Stimulated activated CD8-positive, alpha-beta memory T cell treated with anti-CD3 and anti-CD28 coated beads, Interleukin-4, amount 100 ng/mL, for 4 hours (primary cell): ENCODE results near the gene STEAP1.
"Not testable (repeated sequence)": the region's sequence is repeated elsewhere in the genome, so short reads cannot be mapped to it uniquely, and the experiment has no call there.

Experiments
- DNase-seq, 2 donors: peaks; one replicate each; pipeline ENCODE4 v3.0.0-alpha.2; 2020; ENCODE audit warnings: low read depth in 2 of 2, low spot score in 1 of 2

Gene STEAP1

DNA sequence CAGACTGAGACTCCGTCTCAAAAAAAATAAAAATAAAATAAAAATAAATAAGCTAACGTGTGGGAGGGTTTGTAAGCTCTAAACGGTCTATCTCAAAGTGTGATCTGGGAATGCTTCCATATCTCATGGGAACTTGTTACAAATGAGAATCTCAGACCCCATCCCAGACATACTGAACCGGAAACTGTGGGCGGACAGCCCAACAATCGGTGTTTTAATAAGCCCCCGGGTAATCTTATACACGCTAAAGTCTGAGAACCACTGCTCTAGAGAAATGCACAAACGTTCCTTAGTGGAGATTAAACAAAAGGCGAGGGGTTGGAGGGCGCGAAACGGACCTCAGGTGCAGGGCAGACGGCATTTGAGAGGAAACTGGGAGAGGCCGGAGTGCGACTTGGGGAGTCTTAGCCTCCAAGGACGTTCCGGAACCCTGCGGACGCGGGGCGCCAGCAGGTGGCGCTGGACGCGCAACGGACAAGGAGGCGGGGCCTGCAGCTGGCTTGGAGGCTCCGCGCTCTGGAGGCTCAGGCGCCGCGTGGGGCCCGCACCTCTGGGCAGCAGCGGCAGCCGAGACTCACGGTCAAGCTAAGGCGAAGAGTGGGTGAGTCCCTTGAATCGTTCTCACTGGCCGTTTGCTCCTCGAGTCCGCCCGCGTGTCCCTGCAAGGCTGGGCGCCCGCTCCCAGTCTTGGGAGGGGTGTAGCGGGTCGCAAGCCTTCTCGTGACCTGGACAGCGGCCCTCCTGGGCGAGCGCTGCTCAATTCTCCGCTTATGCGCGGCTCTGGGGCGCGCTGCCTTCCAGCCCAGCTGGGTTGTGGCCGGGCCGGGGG is at the start of gene STEAP1:
STEAP1 (plus strand) TSS at position 527 of the 829 bp plus-strand sequence. CDS start 5,320 bp downstream, outside the sequence.
- peak; percentile 59 to 74 for DNase-seq

DNA sequence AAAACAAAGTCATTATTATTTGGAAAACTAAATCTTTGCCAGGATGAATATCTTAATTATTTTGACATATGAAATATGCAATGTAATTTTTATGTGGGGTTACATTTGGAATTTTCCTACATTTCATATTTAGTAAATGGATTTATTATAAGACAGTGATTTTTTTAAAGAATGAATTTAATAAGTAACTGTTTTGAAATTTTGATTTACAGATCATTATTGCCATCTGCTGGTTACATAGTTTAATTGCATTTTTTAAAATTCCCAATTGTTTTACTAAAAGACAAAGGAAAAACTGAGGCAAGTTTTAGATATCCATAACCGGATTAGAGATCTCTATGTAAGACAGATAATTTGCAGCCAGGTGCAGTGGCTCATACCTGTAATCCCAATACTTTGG is 39.3 kb upstream of the STEAP1 start:
- DNase-seq, result not testable (repeated sequence)

DNA sequence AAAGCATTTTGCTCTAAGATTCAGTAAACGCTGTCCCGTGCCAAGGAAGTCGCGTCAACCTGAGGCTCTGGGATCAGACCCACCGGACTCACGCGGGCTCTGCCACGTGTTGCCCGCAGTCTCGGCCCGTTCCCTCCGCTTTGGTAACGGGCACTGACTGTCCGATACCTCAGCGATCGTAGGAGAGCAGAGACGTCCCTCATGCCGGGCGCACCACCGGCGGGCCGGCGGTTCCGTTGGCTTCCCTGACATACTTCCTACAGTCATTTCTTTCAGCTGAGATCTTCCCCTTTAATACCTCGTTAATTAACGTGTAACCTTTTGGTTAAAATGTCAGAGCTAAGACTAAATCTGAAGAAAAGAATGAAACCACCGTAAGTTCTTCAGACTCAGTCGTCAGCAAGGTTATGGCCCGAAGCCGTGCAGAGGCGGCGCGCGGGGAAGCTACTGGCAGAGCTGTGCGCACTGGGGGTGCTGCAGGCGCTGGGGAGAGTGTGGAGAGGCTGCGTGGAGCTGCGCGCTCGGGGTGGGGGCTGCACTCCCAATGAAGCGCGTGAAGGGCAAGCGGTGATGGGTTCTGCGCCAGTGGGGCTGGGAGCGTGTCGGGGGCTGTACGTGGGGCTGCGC is 35.6 kb upstream of the STEAP1 start:
- not testable (repeated sequence) for DNase-seq

DNA sequence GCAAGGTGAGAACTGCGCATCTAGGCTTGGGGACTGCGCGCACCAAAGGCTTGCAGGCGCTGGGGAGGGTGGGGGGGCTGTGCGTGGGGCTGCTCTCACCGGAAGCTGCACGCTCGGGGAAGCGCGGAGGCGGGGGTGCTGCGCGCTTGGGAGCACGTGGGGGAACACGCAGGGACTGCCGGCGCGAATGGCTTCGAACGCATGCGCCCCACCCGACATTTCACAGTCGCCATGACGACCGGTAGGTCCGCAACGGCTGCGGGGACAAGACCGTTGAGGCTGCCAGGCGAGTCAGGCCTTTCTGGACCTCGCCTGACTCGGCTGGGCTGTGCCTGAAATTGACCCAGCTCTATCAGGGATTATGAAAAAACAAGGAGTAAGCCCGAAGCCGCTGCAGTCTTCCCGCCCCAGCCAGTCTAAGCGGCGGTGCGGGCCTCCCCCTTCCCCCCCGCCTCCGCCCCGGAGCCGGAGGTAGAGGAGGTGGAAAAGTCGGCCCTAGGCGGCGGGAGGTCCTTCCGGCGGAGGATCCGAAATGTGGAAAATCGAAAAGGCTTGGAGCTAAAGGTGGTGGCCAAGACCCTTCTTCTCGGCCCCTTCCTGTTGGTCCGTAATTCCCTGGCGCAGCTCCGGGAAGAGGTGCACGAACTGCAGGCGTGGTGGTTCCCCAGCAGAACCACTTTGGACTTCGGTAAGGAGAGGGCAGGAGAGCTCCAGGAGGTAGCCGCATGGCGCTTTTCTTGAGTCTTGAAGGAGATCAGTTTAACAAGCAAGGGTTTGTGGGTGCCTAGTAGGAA is 34.9 kb upstream of the STEAP1 start:
- DNase-seq, result peak in 1 of 2 donors; percentile 4

DNA sequence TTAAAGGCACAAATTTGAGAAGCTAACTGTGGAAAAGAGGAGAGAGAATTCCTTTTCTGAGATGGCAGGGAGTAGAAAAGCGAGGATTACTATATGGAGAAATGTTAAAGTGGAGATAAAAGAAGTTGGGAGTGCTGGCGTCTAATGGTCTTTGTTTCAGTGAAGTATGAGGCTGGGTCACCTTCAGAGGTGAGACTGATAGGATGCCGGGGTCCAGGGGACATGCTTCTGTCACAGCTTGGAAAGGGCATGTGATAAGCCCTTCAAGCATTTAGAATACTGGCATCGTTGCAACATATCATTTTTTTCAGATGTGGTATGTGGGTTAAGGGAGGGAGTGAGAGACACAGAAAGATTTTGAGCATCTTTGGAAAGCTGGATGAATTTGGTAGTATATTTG is 34.1 kb upstream of the STEAP1 start:
- DNase-seq, result not testable (repeated sequence)

DNA sequence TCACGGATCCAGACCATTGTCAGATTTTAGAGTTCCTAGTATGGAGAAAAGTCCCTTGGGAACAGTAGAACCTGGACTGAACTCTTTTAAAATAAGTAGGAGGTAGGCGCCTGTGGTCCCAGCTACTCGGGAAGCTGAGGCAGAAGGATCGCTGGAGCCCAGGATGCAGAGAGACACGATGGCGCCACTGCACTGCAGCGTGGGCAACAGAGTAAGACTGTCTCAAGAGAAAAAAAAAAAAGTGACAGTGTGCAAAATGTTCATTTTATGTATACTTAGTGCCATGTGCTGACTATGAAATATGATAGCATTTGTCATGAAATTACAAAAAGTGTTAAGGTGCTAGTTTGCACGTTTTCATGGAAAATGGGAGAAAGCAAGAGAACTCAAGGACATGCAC is 22.5 kb upstream of the STEAP1 start:
- DNase-seq, result not testable (repeated sequence)

DNA sequence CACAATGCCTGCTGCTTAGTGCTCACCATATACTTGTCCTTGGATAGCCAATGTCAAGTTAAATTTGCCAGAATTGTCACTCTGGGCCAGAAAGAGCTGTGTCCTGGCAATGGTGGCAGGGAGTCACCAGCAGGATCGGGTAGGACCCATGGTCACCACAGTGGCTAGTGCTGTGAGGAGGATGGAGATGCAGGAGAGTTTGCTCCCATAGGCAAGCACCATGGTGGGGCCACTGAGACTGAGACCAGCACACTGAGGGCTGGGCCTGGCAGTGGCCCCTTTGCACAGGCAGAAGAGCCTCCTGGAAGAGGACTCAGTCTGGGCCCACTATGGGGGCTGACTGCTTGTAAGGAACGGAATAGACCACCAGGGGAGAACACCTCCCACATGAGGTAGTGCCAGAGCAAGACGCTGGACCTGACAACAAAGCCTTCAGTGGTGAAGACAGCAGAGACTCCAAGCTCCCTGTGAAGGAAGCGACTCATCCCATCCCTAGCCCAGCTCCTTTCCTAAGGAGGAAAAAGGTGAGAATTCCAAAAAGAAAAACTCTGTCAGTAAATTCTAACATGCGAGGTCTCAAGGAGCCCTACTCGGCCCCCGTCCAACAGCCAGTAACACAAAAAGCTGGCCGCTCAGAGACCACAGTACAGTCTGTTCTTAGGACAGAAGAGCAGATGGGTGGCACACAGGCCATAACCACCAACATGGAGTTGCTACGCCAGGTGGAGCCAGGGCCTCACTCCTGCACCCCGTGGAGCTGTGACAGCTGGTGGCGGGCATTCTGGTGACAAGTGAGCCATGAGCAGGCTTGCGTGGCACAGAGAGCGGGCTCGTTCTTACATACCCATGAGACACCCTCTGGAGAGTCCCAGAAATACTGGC is 6.9 kb upstream of the STEAP1 start:
- DNase-seq, result not testable (repeated sequence)

DNA sequence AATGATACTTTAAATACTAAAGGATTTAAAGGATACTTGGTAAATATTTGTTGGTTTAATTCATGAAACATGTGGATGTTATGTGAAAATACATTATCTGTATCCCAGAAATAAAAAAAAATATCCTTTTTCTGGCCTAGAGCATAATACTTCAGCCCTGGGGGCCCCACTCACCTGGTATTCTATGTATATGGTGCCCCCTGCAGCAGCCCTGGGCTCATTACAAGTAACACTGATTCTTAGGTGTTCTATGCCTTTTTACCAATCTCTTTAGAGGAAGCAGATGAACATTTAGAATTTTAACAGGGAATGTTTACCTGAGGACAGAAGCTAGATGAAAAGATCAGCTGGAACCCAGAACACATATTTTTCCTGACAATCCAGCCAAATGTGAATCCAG is 4.8 kb upstream of the STEAP1 start:
- not testable (repeated sequence) for DNase-seq

DNA sequence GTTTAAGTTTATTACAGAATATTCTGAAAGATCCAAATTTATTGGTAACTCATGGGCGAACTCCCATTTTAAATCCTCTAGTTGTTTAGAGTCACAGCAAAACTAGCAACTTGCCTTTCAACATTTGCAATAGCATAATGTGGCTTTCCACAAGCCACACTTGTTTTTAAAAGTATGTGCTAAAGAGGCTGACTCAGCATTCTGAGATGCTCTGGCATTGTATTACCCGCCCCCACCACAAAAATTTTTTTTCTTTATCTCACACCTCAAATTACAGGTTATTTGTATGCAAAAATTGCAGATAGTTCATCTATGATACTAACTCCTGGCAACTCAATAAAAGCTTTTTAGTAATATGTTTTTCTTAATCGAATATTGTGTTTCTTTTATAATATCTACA is 2.4 kb upstream of the STEAP1 start:
- not testable (repeated sequence) for DNase-seq

DNA sequence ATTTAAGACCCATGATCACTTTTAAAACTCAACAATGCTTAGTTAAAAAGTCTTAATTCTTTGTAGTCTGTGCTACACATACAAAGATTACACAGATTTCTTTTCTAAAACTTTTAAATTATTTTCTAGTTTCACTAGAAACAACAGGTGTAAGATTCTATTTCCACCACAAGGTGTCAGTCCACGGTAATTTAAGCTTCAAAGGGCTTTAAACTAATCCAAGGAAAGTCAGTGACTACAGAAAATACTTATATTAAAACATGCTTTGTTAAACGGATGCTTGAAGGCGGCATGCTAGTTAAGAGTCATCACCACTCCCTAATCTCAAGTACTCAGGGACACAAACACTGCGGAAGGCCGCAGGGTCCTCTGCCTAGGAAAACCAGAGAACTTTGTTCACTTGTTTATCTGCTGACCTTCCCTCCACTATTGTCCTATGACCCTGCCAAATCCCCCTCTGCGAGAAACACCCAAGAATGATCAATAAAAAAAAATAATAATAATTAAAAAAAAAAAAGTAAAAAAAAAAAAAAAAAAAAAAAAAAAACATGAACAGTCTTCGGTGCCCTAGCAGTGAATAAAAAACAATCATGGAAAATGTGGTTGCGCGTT is 1.5 kb upstream of the STEAP1 start:
- DNase-seq, result not testable (repeated sequence)

DNA sequence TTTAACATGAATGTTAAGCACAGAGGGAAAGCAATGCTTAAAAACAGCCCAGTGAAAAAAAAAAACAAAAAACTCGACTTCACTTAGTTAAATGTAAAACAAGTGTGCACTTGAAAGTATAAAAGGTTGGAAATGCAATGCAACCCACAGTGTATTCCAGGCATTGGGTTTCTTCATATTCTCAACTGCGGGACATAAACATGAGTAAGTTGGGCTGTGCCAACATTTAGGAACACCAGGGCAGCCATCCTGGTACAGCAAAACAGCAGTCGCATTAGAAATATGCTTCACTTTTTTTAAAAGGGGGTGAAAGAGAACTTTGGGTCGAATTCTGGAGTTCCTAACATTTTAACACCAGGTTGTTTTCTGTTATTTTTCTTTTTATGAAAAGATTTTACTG is 937 bp downstream of the STEAP1 start:
- no peak for DNase-seq

DNA sequence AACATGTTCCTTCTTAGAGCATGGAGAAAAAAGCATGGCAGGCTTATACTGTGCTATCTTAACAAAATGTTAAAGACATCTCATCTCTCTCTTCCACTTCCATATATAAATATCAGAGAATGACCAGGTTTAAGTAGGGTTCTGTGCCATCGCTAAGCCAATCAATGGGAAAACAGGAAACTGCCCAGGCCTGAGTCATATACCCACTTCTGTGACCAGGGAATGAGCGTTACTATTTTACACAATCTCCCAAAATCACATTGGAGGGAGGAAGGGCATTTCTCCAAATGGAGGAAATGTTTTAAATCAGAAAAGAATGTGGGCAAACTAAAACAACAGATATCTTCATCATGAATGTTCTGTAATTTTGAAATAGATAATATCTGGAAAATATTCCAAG is 3.1 kb downstream of the STEAP1 start:
- DNase-seq, result not testable (repeated sequence)

DNA sequence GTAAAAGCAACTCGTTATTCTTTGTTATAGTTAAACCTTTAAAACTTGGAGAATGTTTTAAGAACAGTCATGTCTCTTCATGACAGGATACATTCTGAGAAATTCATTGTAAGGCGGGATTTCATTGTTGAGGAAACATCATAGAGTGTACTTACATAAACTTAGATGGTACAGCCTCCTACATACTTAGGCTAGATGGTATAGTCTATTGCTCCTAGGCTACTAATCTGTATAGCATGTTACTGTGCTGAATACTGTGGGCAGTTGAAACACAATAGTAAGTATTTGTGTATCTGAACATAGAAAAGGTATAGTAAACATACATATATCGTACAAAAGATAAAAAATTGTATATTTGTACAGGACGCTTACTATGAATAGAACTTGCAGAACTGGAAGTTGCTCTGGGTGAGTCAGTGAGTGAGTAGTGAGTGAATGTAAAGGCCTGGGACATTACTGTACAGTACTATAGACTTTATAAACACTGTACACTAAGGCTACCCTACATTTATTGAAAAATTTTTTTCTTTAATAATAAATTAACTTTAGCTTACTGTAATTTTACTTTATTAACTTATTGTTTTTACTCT is 3.6 kb downstream of the STEAP1 start:
- not testable (repeated sequence) for DNase-seq

DNA sequence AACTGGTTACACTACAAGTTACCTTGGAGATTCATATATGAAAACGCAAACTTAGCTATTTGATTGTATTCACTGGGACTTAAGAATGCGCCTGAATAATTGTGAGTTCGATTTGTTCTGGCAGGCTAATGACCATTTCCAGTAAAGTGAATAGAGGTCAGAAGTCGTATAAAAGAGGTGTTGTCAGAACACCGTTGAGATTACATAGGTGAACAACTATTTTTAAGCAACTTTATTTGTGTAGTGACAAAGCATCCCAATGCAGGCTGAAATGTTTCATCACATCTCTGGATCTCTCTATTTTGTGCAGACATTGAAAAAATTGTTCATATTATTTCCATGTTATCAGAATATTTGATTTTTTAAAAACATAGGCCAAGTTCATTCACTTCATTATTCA is 9.3 kb downstream of the STEAP1 start:
- no peak for DNase-seq

DNA sequence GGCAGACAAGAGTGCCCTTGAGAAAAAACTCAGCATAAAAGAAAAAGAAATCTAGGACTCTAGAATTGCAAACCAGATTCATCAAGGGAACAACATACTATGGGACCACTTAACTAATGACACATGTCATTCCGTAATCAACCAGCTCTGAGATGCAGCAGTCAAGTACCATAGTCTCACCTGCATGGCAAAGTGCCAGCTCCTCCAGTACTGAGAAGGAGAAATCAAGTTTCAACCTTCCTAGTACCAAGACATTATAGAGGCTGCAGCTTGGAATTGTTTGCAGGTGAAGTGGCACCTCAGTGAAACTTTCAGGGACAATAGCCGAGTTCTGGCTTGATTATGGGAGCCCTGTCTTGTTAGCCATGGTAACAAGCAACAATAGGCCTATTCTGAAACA is 11.5 kb downstream of the STEAP1 start:
- no peak for DNase-seq

DNA sequence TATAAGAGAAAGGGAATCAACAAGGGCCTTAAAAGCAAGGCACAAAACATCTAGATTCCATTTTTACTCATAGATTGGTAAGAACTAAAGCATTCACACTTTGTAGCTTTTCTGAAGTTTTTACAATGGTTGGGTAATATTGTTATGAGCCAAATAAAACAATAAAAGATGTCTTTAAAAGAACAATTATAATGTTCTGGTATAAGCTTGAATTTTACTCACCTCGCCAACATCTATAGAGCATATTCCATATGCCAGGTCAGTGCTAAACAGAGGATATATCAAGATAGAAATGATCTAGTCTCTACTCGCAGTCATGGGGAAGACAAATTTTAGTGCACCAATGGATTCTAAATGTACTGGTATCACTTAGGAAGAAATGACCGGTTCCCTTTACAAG is 11.9 kb downstream of the STEAP1 start:
- DNase-seq, result no peak

DNA sequence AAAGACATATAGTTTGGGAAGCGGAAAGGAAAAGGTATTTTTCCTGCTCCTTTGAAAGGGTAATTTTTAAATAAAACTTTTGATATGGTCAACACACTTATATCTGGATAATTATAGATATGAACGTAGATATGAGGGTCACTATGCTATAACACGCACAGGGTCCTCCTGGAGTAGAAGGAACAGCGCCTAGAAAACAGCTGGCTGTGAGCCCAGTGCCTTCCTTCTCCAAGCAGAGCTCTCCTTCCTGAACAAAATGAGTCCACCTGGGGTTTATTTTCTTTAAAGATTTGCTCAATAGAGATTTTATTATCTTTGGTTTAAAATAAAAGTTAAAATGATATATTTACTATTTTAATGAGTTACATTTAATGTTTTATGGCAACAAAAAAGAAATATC is 13.1 kb downstream of the STEAP1 start:
- DNase-seq, result no peak

DNA sequence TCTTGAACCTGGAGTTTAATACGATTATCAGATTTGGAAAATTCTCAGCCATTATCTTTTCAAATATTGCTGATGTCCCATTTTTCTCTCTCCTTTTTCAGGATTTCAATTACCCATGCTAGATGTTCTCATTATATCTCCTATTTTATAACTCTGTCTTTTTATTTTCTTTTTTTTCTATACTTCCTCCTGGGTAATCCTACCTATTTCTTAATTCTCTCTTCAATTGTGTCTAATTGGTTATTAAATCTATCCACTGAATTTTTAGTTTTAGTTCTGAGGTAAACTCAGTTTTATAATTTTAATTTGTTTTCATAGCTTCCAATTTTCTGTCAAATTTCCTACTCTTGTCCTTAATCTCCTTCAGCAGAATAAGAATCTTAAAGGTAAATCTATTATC is 15.6 kb downstream of the STEAP1 start:
- no peak for DNase-seq

DNA sequence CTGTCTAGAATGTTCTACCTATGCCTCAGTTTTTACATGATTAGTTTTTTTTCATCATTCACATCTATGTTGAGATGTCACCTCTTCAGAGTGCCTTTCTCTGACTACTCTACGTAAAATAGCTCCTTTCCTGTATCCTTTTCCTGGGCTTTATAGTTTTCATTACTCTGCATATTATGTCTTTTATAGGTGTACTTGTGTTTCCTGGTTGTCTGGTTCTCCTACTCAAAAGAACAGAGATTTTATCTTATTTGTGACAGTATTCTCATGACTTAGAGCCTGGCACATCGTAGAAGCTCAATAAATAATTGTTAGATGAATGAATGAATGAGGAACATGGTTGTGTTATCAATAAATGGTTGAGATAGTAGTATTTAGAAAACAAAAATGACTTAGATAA is 17.9 kb downstream of the STEAP1 start:
- no peak for DNase-seq

DNA sequence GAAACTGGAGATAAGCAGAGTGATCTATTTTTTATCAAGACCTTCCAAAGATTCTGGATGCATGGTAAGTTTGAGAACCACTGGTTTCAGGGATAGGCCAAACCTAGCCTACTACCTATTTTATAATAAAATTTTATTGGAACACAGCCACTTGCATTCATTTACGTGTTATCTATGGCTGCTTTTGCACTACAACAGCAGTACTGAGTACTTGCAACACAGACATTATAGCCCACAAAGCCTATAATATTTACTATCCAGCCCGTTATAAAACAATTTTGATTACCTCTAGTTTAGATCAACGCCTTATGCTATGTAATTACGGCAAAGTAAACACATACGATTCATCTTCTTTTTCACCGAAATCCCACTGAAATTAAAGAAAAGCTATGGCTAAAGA is 18.4 kb downstream of the STEAP1 start:
- no peak for DNase-seq
